ENCODE measurements around the gene CTF1.

Gene CTF1

GRCh38 chr16:30922420-30922959, 26.1 kb downstream of the CTF1 start:
- H3K4me1 ChIP-seq = peaks cover 72% of the 10 kb centered on the region
- no peaks in the 10 kb centered on the region for H3K9me3 ChIP-seq
- H3K36me3 ChIP-seq = peaks cover 11% of the 10 kb centered on the region
- no peaks in the 10 kb centered on the region for H3K27me3 ChIP-seq
- H3K4me3 ChIP-seq = peak overlapping the region; percentile 95
- no peak for TF ChIP-seq Cebpa-rat (IDR thresholded peaks at IDR 0.05)
- H4K20me1 ChIP-seq = peaks cover 28% of the 10 kb centered on the region
- H3K9ac ChIP-seq = peak overlapping the region; percentile 95
- peak overlapping the region; percentile 98 for H3K27ac ChIP-seq
- peak overlapping the region; percentile 86 for H3K4me2 ChIP-seq

- no peaks in the 10 kb centered on the region for H3K9me3 ChIP-seq
- H3K36me3 ChIP-seq = peaks cover 16% of the 10 kb centered on the region
- no peaks in the 10 kb centered on the region for H3K27me3 ChIP-seq
- peak overlapping the region; percentile 95 for H3K4me3 ChIP-seq
- peak overlapping the region; percentile 95 for H3K9ac ChIP-seq
- peak overlapping the region; percentile 62; the same call in 1 of the 2 replicates for H3K4me2 ChIP-seq
- peaks cover 74% of the 10 kb centered on the region for H3K4me1 ChIP-seq
- H3K27ac ChIP-seq = peak overlapping the region; percentile 98
- peaks cover 30% of the 10 kb centered on the region for H4K20me1 ChIP-seq
- no peak for TF ChIP-seq Cebpa-rat (IDR thresholded peaks at IDR 0.05)
These were observed 26.6 kb downstream of the CTF1 start for GRCh38 chr16:30922960-30923535.

GRCh38 chr16:30923554-30924075, 27.2 kb downstream of the CTF1 start, which contains the start of gene FBXL19:
TSS of gene FBXL19 (plus strand) at chr16:30923572. CDS start at chr16:30925755, 2,183 bp downstream.
- Histone ChIP-seq H3K36me3 (peaks cover 21% of the 10 kb centered on the region), H3K9me3 (no peaks in the 10 kb centered on the region), H4K20me1 (peaks cover 30% of the 10 kb centered on the region), H3K27me3 (no peaks in the 10 kb centered on the region), H3K27ac (peak within 1 kb of the TSS; percentile 98), H3K4me3 (peak within 1 kb of the TSS; percentile 95), H3K9ac (peak within 1 kb of the TSS; percentile 95), H3K4me2 (peak within 1 kb of the TSS; percentile 99), H3K4me1 (peaks cover 71% of the 10 kb centered on the region)
- no peak for TF ChIP-seq Cebpa-rat (IDR thresholded peaks at IDR 0.05)

GRCh38 chr16:30924076-30924912, 27.9 kb downstream of the CTF1 start:
- peak overlapping the region; percentile 97 for H3K27ac ChIP-seq
- peaks cover 66% of the 10 kb centered on the region for H3K4me1 ChIP-seq
- no peaks in the 10 kb centered on the region for H3K9me3 ChIP-seq
- H3K4me2 ChIP-seq = peak overlapping the region; percentile 99
- no peaks in the 10 kb centered on the region for H3K27me3 ChIP-seq
- peak overlapping the region; percentile 95 for H3K4me3 ChIP-seq
- H3K36me3 ChIP-seq = peaks cover 28% of the 10 kb centered on the region
- peaks cover 30% of the 10 kb centered on the region for H4K20me1 ChIP-seq
- H3K9ac ChIP-seq = peak overlapping the region; percentile 95
- TF ChIP-seq Cebpa-rat (IDR thresholded peaks at IDR 0.05) = no peak

GRCh38 chr16:30924913-30925631, 28.7 kb downstream of the CTF1 start:
- TF ChIP-seq Cebpa-rat (IDR thresholded peaks at IDR 0.05) = no peak
- peak overlapping the region; percentile 95 for H3K9ac ChIP-seq
- no peaks in the 10 kb centered on the region for H3K9me3 ChIP-seq
- no peaks in the 10 kb centered on the region for H3K27me3 ChIP-seq
- peaks cover 36% of the 10 kb centered on the region for H3K36me3 ChIP-seq
- H3K27ac ChIP-seq = peak overlapping the region; percentile 97
- peak overlapping the region; percentile 99 for H3K4me2 ChIP-seq
- peaks cover 30% of the 10 kb centered on the region for H4K20me1 ChIP-seq
- H3K4me3 ChIP-seq = peak overlapping the region; percentile 95
- peaks cover 58% of the 10 kb centered on the region for H3K4me1 ChIP-seq

- Histone ChIP-seq H3K27ac (peak overlapping the region; percentile 97), H3K4me3 (peak overlapping the region; percentile 95), H3K36me3 (peaks cover 41% of the 10 kb centered on the region), H3K4me1 (peaks cover 52% of the 10 kb centered on the region), H3K4me2 (peak overlapping the region; percentile 99), H3K9me3 (no peaks in the 10 kb centered on the region), H4K20me1 (peaks cover 30% of the 10 kb centered on the region), H3K9ac (peak overlapping the region; percentile 95), H3K27me3 (no peaks in the 10 kb centered on the region)
- no peak for TF ChIP-seq Cebpa-rat (IDR thresholded peaks at IDR 0.05)
These were observed 29.2 kb downstream of the CTF1 start for GRCh38 chr16:30925632-30925987.

GRCh38 chr16:30925995-30926811, 29.8 kb downstream of the CTF1 start:
- Histone ChIP-seq H3K4me2 (peak overlapping the region; percentile 99), H3K9me3 (no peaks in the 10 kb centered on the region), H4K20me1 (peaks cover 30% of the 10 kb centered on the region), H3K4me3 (peak overlapping the region; percentile 95), H3K27me3 (no peaks in the 10 kb centered on the region), H3K4me1 (peaks cover 47% of the 10 kb centered on the region), H3K9ac (peak overlapping the region; percentile 95), H3K36me3 (peaks cover 47% of the 10 kb centered on the region), H3K27ac (peak overlapping the region; percentile 97)
- TF ChIP-seq Cebpa-rat (IDR thresholded peaks at IDR 0.05) = no peak

GRCh38 chr16:30926937-30927788, 30.7 kb downstream of the CTF1 start:
- peaks cover 30% of the 10 kb centered on the region for H4K20me1 ChIP-seq
- peak overlapping the region; percentile 95 for H3K4me3 ChIP-seq
- peaks cover 38% of the 10 kb centered on the region for H3K4me1 ChIP-seq
- H3K9ac ChIP-seq = peak overlapping the region; percentile 95
- peaks cover 57% of the 10 kb centered on the region for H3K36me3 ChIP-seq
- H3K27me3 ChIP-seq = no peaks in the 10 kb centered on the region
- H3K9me3 ChIP-seq = no peaks in the 10 kb centered on the region
- no peak for TF ChIP-seq Cebpa-rat (IDR thresholded peaks at IDR 0.05)
- H3K27ac ChIP-seq = peak overlapping the region; percentile 97
- peak overlapping the region; percentile 99 for H3K4me2 ChIP-seq

Data from BLaER1 (cell line).